ENCODE results near the gene C1QTNF7.

DNA sequence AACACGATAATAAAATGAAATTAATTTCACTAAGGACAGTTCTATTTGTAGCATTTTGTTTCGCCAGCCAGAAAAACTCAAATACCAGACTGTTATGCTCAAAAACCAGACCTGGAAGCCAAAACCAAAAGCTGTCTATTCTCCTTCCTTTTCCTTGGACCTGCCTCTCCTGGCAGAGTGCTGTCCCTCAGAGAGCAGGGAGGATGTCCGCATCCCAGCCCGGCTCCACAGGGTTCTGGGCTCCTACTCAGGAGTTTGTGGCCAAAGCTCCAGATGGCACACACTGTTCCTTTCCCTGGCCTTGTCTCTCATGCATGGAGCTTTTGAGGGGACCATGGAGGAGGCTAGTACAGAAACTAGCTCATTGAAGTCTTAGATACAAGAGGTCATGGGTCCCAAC, 41.9 kb upstream of the C1QTNF7 start:
- TF ChIP-seq NFIC (IDR thresholded peaks at IDR 0.05; ENCODE audit: borderline replicate concordance) (no peak), FOXM1 (IDR thresholded peaks at IDR 0.05; ENCODE audit: low read depth) (no peak), CTCF (IDR thresholded peaks at IDR 0.05) (no peak), USF1 (IDR thresholded peaks at IDR 0.05; ENCODE audit: borderline replicate concordance, low read depth) (no peak), GABPA (IDR thresholded peaks at IDR 0.05; ENCODE audit: low read depth) (no peak), SIN3A (IDR thresholded peaks at IDR 0.05; ENCODE audit: borderline replicate concordance, low read depth, low read length) (no peak), FOXJ3 (CRISPR knock-in tag; IDR thresholded peaks at IDR 0.05) (no peak), POLR2AphosphoS5 (IDR thresholded peaks at IDR 0.05; ENCODE audit: low read depth, low read length) (no peak)
- TF ChIP-seq, protein P1, sequence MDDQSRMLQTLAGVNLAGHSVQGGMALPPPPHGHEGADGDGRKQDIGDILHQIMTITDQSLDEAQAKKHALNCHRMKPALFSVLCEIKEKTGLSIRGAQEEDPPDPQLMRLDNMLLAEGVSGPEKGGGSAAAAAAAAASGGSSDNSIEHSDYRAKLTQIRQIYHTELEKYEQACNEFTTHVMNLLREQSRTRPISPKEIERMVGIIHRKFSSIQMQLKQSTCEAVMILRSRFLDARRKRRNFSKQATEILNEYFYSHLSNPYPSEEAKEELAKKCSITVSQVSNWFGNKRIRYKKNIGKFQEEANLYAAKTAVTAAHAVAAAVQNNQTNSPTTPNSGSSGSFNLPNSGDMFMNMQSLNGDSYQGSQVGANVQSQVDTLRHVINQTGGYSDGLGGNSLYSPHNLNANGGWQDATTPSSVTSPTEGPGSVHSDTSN (IDR thresholded peaks at IDR 0.05): no peak

Measured in SK-N-SH (cell line).